ENCODE data around the gene HIRA.

- TF ChIP-seq CTCF (IDR thresholded peaks at IDR 0.05; ENCODE audit: poor library complexity, severe bottlenecking) (no peak), EP300 (conservative IDR thresholded peaks at IDR 0.05; ENCODE audit: poor library complexity, severe bottlenecking) (peak; percentile 41), TAF1 (IDR thresholded peaks at IDR 0.05; ENCODE audit: low read depth) (peak; percentile 53), EZH2 (IDR thresholded peaks at IDR 0.05; ENCODE audit: borderline replicate concordance, insufficient read depth, low read length, poor library complexity, severe bottlenecking) (no peak), POLR2AphosphoS5 (IDR thresholded peaks at IDR 0.05) (no peak)
Measured at GRCh38 chr22:19431649-19432132, at the start of gene HIRA.

Measured in neural cell (in vitro differentiated cells).